HG03159 (cell line): ENCODE results near the gene GRM1.

Source experiments
- ATAC-seq: cut with Tn5 transposase; IDR thresholded peaks from one replicate; pipeline ENCODE4 v1.9.1; 2021; ENCODE audit warnings: mild to moderate bottlenecking, moderate library complexity; ENCODE audit not compliant: unreplicated experiment

Gene GRM1

DNA sequence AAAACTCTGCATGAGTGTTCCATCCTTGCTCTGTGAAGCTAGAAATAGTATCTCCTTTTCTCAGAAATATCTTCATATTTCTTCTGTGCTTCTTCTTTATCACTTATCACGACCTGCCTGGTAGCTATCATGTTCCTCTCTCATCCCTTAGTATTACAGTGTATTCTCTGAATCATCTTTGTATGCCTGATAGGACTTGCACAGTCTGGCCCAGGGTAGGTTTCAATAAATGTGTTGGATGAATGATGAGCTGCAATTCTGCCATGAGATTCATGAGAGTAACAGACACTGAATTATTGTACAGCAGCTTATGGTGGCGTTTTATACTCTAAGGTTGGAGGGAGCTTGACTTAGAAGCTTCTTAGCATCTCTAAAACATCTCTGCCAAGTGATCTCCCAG, 66.6 kb downstream of the GRM1 start:
- ATAC-seq, result no peak

- no peak for ATAC-seq
Observed at GRCh38 chr6:146097586-146097985, 68.7 kb downstream of the GRM1 start.

GRCh38 chr6:146100776-146101175, 71.9 kb downstream of the GRM1 start:
- ATAC-seq, result no peak

DNA sequence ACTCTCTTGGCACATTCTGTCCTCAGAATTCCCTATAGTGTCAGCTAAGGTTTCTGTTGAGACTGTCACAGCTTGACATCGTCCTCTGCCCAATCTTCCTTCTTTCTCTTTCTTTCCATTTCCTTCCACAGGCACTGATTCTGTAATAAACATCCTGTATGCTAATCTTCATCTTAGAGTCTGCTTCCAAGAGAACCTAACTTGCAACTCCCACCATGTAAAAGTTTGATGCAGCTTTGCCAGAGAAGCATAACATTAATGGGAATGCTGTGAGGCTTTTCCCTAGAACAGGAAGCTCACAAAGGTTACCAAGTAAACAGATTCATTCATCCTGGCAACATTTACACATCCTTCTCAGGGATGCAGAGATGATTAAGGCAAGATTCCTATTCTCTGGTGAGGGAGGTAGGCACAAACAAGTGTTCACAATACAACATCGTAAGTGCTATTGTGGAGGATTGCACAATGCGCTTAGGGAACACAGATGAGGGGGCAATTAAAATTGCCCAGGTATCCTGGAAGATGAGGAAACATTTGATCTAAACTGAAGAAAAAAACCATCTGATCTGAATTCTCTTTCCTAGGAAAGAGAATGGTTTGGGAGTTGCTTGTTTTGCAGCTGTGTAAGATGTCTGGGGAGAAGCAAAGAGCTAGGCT, 74.7 kb downstream of the GRM1 start:
- no peak for ATAC-seq

- no peak for ATAC-seq
Observed at GRCh38 chr6:146106532-146106931, 77.7 kb downstream of the GRM1 start.

GRCh38 chr6:146110990-146111389, 82.1 kb downstream of the GRM1 start:
- no peak for ATAC-seq

GRCh38 chr6:146111881-146112450, 83.1 kb downstream of the GRM1 start:
- ATAC-seq, result no peak

GRCh38 chr6:146113084-146113623, 84.3 kb downstream of the GRM1 start:
- no peak for ATAC-seq

DNA sequence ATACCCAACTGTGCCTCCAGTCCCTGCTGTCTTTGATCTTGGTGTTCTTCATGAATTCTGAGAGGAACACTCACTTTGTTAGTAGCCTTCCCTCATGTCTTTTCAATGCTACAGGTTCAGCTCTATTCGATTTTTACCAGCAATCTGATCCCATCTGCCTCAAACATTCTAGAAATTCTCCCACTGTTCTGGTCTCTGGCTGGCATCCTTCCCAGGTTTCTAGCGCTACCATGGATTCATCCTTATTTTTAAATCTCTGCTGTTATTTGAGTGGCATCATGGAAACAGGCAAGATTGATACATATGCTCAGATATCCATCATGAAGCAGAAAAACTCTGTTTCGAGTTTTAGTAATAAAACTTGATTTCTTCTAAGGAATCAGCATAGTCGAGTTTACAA, 94.8 kb downstream of the GRM1 start:
- ATAC-seq, result no peak

DNA sequence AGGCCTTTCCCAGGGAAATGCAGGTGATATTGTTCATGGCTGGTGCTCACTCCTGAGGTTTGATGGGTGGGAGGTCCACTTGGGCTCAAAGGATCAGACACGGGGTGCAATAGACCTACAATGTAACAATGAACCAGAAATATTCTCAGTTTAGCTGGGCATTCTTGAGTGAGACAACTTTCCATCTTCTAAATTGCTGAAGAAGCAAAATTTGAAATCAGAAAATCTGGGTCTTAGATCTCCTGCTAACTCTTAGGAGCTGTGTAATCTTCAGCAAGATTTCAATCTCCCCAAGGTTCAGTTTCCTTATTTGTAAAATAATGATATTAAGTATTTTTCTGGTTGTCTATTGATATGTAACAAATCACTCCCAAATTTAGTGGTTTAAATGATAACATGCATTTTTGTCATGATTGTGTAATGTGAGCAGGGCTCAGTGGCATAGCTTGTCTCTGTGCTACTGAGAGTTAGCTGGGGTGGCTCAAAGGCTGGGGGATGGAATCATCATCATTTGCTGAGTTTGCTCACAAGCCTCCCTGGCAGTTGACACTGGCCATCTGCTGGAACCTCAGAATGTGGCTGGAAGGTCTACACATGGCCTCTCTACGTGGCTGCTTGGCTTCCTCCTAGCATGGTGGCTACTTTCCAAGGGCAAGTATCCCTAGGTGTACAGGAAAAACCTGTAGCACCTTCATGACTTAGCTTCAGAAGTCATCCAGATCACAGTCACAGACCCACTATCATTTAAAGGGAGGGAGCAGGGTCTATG, 98.8 kb downstream of the GRM1 start:
- no peak for ATAC-seq

DNA sequence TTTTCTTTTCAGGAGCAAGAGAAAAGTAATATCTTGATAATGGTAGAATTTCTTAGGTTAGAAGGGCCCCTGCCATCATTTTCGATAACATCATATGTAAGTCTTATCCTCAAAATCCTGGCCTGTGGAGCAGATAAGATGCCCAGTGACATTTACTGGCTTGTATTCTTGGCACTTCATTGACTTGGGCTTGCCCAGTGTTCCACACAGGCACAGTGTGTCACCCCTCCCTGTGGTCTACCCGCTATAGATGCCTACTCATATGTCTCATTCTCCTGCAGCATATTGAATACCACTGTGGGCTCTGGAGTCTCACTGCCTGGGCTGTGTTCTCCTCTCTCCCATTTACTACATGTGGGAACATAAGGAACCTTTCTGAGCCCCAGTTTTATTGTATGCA, 105.0 kb downstream of the GRM1 start:
- ATAC-seq, result no peak

DNA sequence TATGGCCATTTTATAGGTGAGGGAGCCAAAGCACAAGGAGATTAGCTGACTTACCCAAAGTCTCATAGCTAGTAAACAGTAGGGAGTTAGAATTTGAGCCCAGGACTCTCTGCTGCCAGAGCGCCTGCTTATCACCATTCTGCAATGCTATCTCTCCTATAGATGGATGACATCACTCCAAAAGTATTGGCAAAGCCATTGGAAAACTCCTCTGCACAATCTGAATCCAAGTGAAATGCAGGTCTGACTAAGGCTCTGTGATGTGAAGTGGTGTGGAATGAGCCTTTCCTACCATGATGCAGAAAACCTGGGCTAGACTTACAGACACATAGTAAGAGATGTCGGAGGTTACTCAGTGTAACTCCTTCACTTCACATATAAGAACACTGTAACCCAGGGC, 106.3 kb downstream of the GRM1 start:
- ATAC-seq, result no peak

DNA sequence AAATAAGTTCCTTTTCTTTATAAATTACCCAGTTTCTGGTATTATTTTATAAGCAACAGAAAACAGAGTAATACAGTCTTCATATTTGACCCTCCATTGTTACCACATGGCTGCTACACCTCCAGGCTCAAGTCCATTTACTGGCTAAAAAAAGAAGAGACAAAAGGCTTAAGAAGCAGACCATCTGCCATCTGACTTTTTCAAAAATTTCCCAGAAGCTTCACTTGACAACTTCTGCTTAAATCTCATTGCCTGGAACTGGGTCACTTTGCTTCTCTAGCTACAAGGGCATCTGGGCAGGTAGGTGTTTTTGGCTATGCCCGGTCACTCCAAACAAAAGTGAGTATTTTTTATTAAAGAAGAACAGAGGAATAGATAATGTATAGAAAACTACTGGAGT, 118.0 kb downstream of the GRM1 start:
- ATAC-seq, result no peak

GRCh38 chr6:146149770-146150169, 120.9 kb downstream of the GRM1 start:
- ATAC-seq, result no peak

GRCh38 chr6:146153040-146153758, 124.3 kb downstream of the GRM1 start:
- peak; percentile 94 for ATAC-seq

DNA sequence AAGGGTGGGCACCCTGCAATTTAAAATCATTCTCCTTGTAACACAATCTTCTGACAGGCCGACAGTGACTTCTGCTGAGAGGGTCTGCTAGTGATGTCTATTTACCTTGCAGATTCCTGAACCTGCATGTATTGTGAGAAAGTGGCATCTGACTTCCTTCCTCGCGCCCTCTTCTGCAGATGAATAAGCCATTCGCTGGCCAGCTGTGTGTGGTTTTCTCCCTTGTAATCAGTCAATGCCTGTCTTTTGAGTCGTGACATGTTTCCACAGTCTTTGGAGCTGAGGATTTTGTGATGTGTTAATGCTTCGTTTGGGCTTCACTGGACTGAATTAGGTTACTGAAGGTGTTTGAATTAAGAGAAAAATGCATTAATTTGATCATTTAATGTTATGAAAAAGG, 125.3 kb downstream of the GRM1 start:
- ATAC-seq, result no peak

DNA sequence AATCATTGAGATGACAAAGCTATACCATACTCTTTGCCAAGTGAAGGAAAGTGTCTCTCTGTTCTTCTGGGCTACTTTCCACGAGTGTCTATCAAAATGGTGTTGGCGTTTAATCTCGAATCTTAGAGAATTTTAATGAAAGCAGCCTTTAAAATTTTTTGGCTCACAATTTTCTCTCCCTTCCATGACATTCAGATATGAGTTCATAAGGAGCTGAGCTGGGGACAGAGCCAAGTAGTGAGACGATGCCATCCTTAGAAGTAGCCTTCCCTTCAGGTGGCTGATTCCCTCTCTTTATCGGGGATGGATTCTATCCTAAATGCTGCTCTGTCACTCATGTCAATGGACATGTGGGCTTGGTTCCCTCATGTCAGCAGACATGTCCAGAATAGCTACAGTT, 132.8 kb downstream of the GRM1 start:
- ATAC-seq, result no peak

DNA sequence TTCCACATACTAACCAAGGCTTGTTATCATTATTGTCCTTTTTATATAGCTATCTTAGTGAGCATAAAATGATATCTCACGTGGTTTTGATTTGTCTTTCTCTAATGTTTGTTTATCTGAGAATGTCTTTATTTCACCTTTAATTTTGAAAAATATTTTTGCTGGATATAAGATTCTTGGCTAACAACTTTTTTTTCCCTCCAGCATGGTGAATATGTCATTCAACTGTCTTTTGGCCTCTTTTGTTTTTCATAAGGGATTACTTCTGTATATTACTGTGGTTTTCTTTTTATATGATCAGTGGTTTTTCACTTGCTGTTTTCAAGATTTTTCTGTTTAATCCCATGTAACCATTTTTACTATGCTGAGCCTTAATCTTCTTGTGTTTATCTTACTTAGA, 141.0 kb downstream of the GRM1 start:
- no peak for ATAC-seq

- no peak for ATAC-seq
Observed at GRCh38 chr6:146177785-146178184, 148.9 kb downstream of the GRM1 start.

DNA sequence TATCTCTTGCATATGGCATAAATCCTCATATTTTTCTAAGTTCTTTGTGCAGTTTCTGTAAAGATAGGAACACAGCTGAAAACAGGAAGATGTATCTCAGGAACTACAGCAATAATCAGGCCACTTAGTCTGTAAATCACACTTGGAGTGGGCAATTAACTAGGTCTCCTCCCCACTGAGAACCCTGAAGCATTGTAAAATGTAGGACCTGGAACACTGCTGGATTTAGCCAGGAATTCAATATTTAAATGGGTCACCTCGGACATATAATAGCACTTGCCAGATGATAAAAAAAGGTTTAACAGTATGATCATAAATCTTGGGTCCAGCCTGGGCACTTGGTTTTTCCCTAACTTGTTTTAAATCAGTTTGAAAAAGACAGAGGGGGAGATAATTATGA, 155.0 kb downstream of the GRM1 start:
- ATAC-seq, result no peak

DNA sequence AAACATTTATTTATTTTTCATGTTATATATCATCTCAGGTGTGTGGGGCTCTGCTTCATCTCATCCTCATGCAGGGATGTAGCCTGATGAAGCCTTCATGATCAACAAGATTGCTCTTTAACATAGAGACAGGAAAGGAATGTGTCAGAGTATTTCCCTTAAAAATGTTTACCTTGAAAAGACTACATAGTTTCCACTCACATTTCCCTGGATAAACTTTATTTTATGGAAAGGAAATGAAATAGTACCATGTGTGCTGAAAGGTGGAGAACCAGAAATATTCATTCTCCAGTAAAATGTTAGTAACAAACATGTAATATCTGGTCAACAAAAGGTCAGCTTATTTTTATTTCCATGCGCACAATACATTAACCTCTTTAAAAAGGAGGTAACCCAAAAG, 155.8 kb downstream of the GRM1 start:
- ATAC-seq, result no peak
